Natural killer cell treated with Interleukin-12 subunit alpha and Interleukin-12 subunit beta and Interleukin-15 and Interleukin-18, amount 100 ng/mL, for 72 hours (primary cell): ENCODE data around the gene DNAJC8. TPM values are rescaled to one million over a fixed set of nuclear protein-coding genes. Genes with fewer than 3 reads are reported as not detected.
A peak's percentile ranks its signal among the peaks of the same experiment; 100 is the strongest.

Experiments used
- ATAC-seq, 2 donors: fragments of 150-1000 bp; cut with Tn5 transposase in 1 of 2; sonication (Bioruptor Pico), chemical (Tn5 transposase) in 1 of 2; 2 replicates each; pipeline ENCODE4 v1.10.0; 2021
- DNase-seq: peaks from one replicate; pipeline ENCODE4 v3.0.0; 2022; ENCODE audit warnings: low spot score
- H3K27ac Mint-ChIP-seq, 2 donors: 1 replicate in 1 of 2; 2 replicates in 1 of 2; pipeline ENCODE4 v1.8.0; 2022; ENCODE audit warnings: mixed read lengths in 2 of 2, mild to moderate bottlenecking in 1 of 2, moderate library complexity in 1 of 2
- H3K27me3 Mint-ChIP-seq, 2 donors: 1 replicate in 1 of 2; 2 replicates in 1 of 2; pipeline ENCODE4 v1.8.0; 2022; ENCODE audit warnings: mixed read lengths in 2 of 2
- H3K36me3 Mint-ChIP-seq: one replicate; pipeline ENCODE4 v1.8.0; 2022; ENCODE audit warnings: mixed read lengths
- H3K4me1 Mint-ChIP-seq, 2 donors: 1 replicate in 1 of 2; 2 replicates in 1 of 2; pipeline ENCODE4 v1.8.0; 2022; ENCODE audit warnings: low read depth in 2 of 2, mixed read lengths in 2 of 2, mild to moderate bottlenecking in 1 of 2
- H3K4me3 Mint-ChIP-seq: one replicate; pipeline ENCODE4 v1.8.0; 2022; ENCODE audit warnings: mixed read lengths
- H3K9me3 Mint-ChIP-seq: 2 replicates; pipeline ENCODE4 v1.8.0; 2022; ENCODE audit warnings: mixed read lengths
- total RNA-seq, 2 donors: library from RNA; stranded (reverse); gene quantifications; one replicate each; pipeline ENCODE4 v1.2.3, GENCODE V29; 2022

The DNAJC8 gene
- 100 to 1,000 TPM in 1 of 2 donors, 10 to 100 TPM in 1; 62.8 to 103 TPM for total RNA-seq

- ATAC-seq (peak; percentile 81 to 85), DNase-seq (peak; percentile 98)
- H3K4me1 Mint-ChIP-seq, result peaks cover 11 to 17% of the 10 kb centered on the region in 2 donors
- H3K4me3 Mint-ChIP-seq, result peak within 1 kb of the TSS; percentile 99
- H3K27me3 Mint-ChIP-seq, result no peaks in the 10 kb centered on the region
- peaks cover 11% of the 10 kb centered on the region for H3K36me3 Mint-ChIP-seq
- peak within 1 kb of the TSS; percentile 94 to 98 for H3K27ac Mint-ChIP-seq
- no peaks in the 10 kb centered on the region for H3K9me3 Mint-ChIP-seq
Observed at GRCh38 chr1:28232558-28233263, at the start of gene DNAJC8. Gene DNAJC8 (minus strand): TSS chr1:28233029. CDS start chr1:28232998, 31 bp downstream.

- Mint-ChIP-seq H3K9me3 (no peaks in the 10 kb centered on the region), H3K27ac (peak overlapping the region in 1 of 2 donors; percentile 41), H3K27me3 (no peaks in the 10 kb centered on the region), H3K4me1 (peaks cover 9 to 11% of the 10 kb centered on the region in 2 donors), H3K4me3 (no peak overlapping the region), H3K36me3 (peaks cover 20% of the 10 kb centered on the region)
- ATAC-seq (no peak), DNase-seq (no peak)
Observed at GRCh38 chr1:28281608-28282425, 49.0 kb upstream of the DNAJC8 start.

- no peak for ATAC-seq
Observed at GRCh38 chr1:28280977-28281381, 48.1 kb upstream of the DNAJC8 start.

GRCh38 chr1:28280501-28280900, 47.7 kb upstream of the DNAJC8 start:
- Mint-ChIP-seq H3K4me1 (peaks cover 9 to 11% of the 10 kb centered on the region in 2 donors), H3K36me3 (peaks cover 20% of the 10 kb centered on the region), H3K9me3 (no peaks in the 10 kb centered on the region), H3K4me3 (no peak overlapping the region), H3K27me3 (no peaks in the 10 kb centered on the region), H3K27ac (no peak overlapping the region)
- ATAC-seq, result no peak
- DNase-seq, result no peak

More at GRCh38 chr1:28280977-28281381, 48.1 kb upstream of the DNAJC8 start:
- DNase-seq, result no peak
- Mint-ChIP-seq H3K4me3 (no peak overlapping the region), H3K36me3 (peaks cover 20% of the 10 kb centered on the region), H3K27ac (no peak overlapping the region), H3K4me1 (peaks cover 9 to 11% of the 10 kb centered on the region in 2 donors), H3K27me3 (no peaks in the 10 kb centered on the region), H3K9me3 (no peaks in the 10 kb centered on the region)

- no peaks in the 10 kb centered on the region for H3K27me3 Mint-ChIP-seq
- H3K4me1 Mint-ChIP-seq, result peaks cover 9 to 11% of the 10 kb centered on the region in 2 donors
- peaks cover 20% of the 10 kb centered on the region for H3K36me3 Mint-ChIP-seq
- DNase-seq, result no peak
- ATAC-seq, result no peak
- H3K27ac Mint-ChIP-seq, result no peak overlapping the region
- no peaks in the 10 kb centered on the region for H3K9me3 Mint-ChIP-seq
- no peak overlapping the region for H3K4me3 Mint-ChIP-seq
Observed at GRCh38 chr1:28279721-28280120, 46.9 kb upstream of the DNAJC8 start.

- DNase-seq (no peak), ATAC-seq (no peak)
- Mint-ChIP-seq H3K27me3 (no peaks in the 10 kb centered on the region), H3K4me1 (peaks cover 9 to 11% of the 10 kb centered on the region in 2 donors), H3K27ac (no peak overlapping the region), H3K36me3 (peaks cover 20% of the 10 kb centered on the region), H3K9me3 (no peaks in the 10 kb centered on the region), H3K4me3 (no peak overlapping the region)
Observed at GRCh38 chr1:28278763-28279162, 45.9 kb upstream of the DNAJC8 start.

- DNase-seq, result peak; percentile 54
- no peak overlapping the region for H3K27ac Mint-ChIP-seq
Observed at GRCh38 chr1:28273216-28273860, 40.5 kb upstream of the DNAJC8 start.

GRCh38 chr1:28272215-28272852, 39.5 kb upstream of the DNAJC8 start:
- no peaks in the 10 kb centered on the region for H3K9me3 Mint-ChIP-seq
- ATAC-seq (no peak), DNase-seq (peak; percentile 56)
- no peak overlapping the region for H3K27ac Mint-ChIP-seq
- H3K27me3 Mint-ChIP-seq, result no peaks in the 10 kb centered on the region
- H3K4me1 Mint-ChIP-seq, result peaks cover 5 to 8% of the 10 kb centered on the region in 2 donors
- H3K4me3 Mint-ChIP-seq, result no peak overlapping the region
- peaks cover under 1% of the 10 kb centered on the region for H3K36me3 Mint-ChIP-seq

More at GRCh38 chr1:28273216-28273860, 40.5 kb upstream of the DNAJC8 start:
- H3K9me3 Mint-ChIP-seq, result no peaks in the 10 kb centered on the region
- no peaks in the 10 kb centered on the region for H3K27me3 Mint-ChIP-seq
- ATAC-seq, result no peak
- H3K4me1 Mint-ChIP-seq, result peaks cover 0 to 2% of the 10 kb centered on the region in 2 donors
- H3K4me3 Mint-ChIP-seq, result no peak overlapping the region
- peaks cover 11% of the 10 kb centered on the region for H3K36me3 Mint-ChIP-seq

- H3K4me1 Mint-ChIP-seq, result peaks cover 13 to 21% of the 10 kb centered on the region in 2 donors
- H3K4me3 Mint-ChIP-seq, result no peak overlapping the region
- H3K27me3 Mint-ChIP-seq, result no peaks in the 10 kb centered on the region
- DNase-seq (no peak), ATAC-seq (no peak)
- H3K9me3 Mint-ChIP-seq, result no peaks in the 10 kb centered on the region
- no peaks in the 10 kb centered on the region for H3K36me3 Mint-ChIP-seq
- H3K27ac Mint-ChIP-seq, result no peak overlapping the region
Observed at GRCh38 chr1:28269529-28269928, 36.7 kb upstream of the DNAJC8 start.

- Mint-ChIP-seq H3K27ac (peak overlapping the region in 1 of 2 donors; percentile 57), H3K27me3 (no peaks in the 10 kb centered on the region), H3K4me3 (no peak overlapping the region), H3K9me3 (no peaks in the 10 kb centered on the region), H3K4me1 (peaks cover 13 to 25% of the 10 kb centered on the region in 2 donors), H3K36me3 (no peaks in the 10 kb centered on the region)
- DNase-seq (no peak), ATAC-seq (no peak)
Observed at GRCh38 chr1:28267633-28268032, 34.8 kb upstream of the DNAJC8 start.

GRCh38 chr1:28266920-28267322, 34.1 kb upstream of the DNAJC8 start:
- no peak overlapping the region for H3K27ac Mint-ChIP-seq
- H3K27me3 Mint-ChIP-seq, result no peaks in the 10 kb centered on the region
- H3K9me3 Mint-ChIP-seq, result no peaks in the 10 kb centered on the region
- DNase-seq (no peak), ATAC-seq (peak in 1 of 2 donors; percentile 6)
- no peaks in the 10 kb centered on the region for H3K36me3 Mint-ChIP-seq
- H3K4me1 Mint-ChIP-seq, result peaks cover 13 to 25% of the 10 kb centered on the region in 2 donors
- H3K4me3 Mint-ChIP-seq, result no peak overlapping the region

GRCh38 chr1:28265577-28265976, 32.7 kb upstream of the DNAJC8 start:
- no peak overlapping the region for H3K4me3 Mint-ChIP-seq
- no peak overlapping the region for H3K27ac Mint-ChIP-seq
- DNase-seq (no peak), ATAC-seq (no peak)
- H3K4me1 Mint-ChIP-seq, result peaks cover 22 to 34% of the 10 kb centered on the region in 2 donors
- no peaks in the 10 kb centered on the region for H3K27me3 Mint-ChIP-seq
- H3K9me3 Mint-ChIP-seq, result no peaks in the 10 kb centered on the region
- H3K36me3 Mint-ChIP-seq, result no peaks in the 10 kb centered on the region

- Mint-ChIP-seq H3K36me3 (no peaks in the 10 kb centered on the region), H3K4me1 (peaks cover 23 to 35% of the 10 kb centered on the region in 2 donors), H3K27me3 (no peaks in the 10 kb centered on the region), H3K27ac (no peak overlapping the region), H3K4me3 (no peak overlapping the region), H3K9me3 (no peaks in the 10 kb centered on the region)
- ATAC-seq, result no peak
- no peak for DNase-seq
Observed at GRCh38 chr1:28264897-28265296, 32.1 kb upstream of the DNAJC8 start.
